Upper lobe of left lung (tissue), 6 donors: ENCODE data around the gene MANBA. TPM values are rescaled to one million over a fixed set of nuclear protein-coding genes. Genes with fewer than 3 reads are reported as not detected.

Experiments
- ATAC-seq, 2 donors: fragments of 200-7000 bp; cut with Tn5 transposase; one replicate each; pipeline ENCODE4 v1.9.1; 2022; ENCODE audit warnings: mild to moderate bottlenecking in 2 of 2, moderate library complexity in 2 of 2; ENCODE audit not compliant: low FRiP score in 2 of 2
- DNase-seq, 2 donors: peaks; one replicate each; pipeline ENCODE4 v3.0.0-alpha.2; 2019 to 2020
- H3K27ac ChIP-seq, 4 donors: fragments of 200-600 bp; sonication (generic); one replicate each; pipeline ENCODE4 v1.5.1; 2016 to 2019
- H3K27me3 ChIP-seq, 4 donors: fragments of 200-600 bp; sonication (generic); one replicate each; pipeline ENCODE4 v1.5.1; 2017 to 2019
- H3K36me3 ChIP-seq, 4 donors: fragments of 200-600 bp; sonication (generic); one replicate each; pipeline ENCODE4 v1.5.1; 2016 to 2019
- H3K4me1 ChIP-seq, 4 donors: fragments of 200-600 bp; sonication (generic); one replicate each; pipeline ENCODE4 v1.5.1; 2018 to 2019
- H3K4me3 ChIP-seq, 4 donors: fragments of 200-600 bp; sonication (generic); one replicate each; pipeline ENCODE4 v1.5.1; 2017 to 2019; ENCODE audit warnings: mild to moderate bottlenecking in 2 of 4, moderate library complexity in 1 of 4
- H3K9me3 ChIP-seq, 4 donors: fragments of 200-600 bp; sonication (generic); one replicate each; pipeline ENCODE4 v1.5.1; 2018 to 2019
- EP300 ChIP-seq, 4 donors: sonication (generic); formaldehyde crosslinking; IDR thresholded peaks; one replicate each; pipeline ENCODE4 v1.5.1; 2017; ENCODE audit warnings: antibody characterized with exemption in 4 of 4, control low read depth in 2 of 4
- POLR2A ChIP-seq, 4 donors: fragments of 450-650 bp; IDR thresholded peaks; one replicate each; pipeline ENCODE4 v1.5.1; 2016 to 2017; ENCODE audit warnings: antibody characterized with exemption in 4 of 4, mild to moderate bottlenecking in 2 of 4
- POLR2AphosphoS5 ChIP-seq, 2 donors: sonication (generic); formaldehyde crosslinking; IDR thresholded peaks; one replicate each; pipeline ENCODE4 v1.5.1; 2017; ENCODE audit warnings: antibody characterized with exemption in 2 of 2
- WGBS, 2 donors: methylation state at CpG; one replicate each; pipeline ENCODE4 v1.1.5; 2017 to 2018; 5-methylcytosine and 5-hydroxymethylcytosine counted together
- total RNA-seq, 6 donors: library from RNA; depleted of rRNA in 4 of 6; stranded (reverse); fragments of >200 nt in 4 of 6; gene quantifications; one replicate each; pipeline versions ENCODE4 v1.1.0 to v1.2.1, GENCODE V29; 2016 to 2021
- TF ChIP-seq, protein P1 (sequence below), 6 experiments: fragments of 450-650 bp in 4 of 6; fragments of 200-600 bp in 2 of 6; sonication (generic) in 2 of 6; IDR thresholded peaks; one replicate each; pipeline ENCODE4 v1.5.1; 2016 to 2019; ENCODE audit warnings: antibody characterized with exemption in 6 of 6
- donor health status: DM: no; HTN: no; CAD: no; lungs with moderate emphysema.
- donor health status: DM: no; HTN: yes; CAD: no; lungs with severe emphysema.

The MANBA gene
- total RNA-seq, 6 donors from 2014 or later = 47.6 to 152 (median 59.3) TPM

- H3K4me3 ChIP-seq = no peak overlapping the region
- H3K36me3 ChIP-seq = peaks cover 16 to 54% (median 27%) of the 10 kb centered on the region in 4 donors
- no peak for DNase-seq
- H3K27ac ChIP-seq = no peak overlapping the region
- no peaks in the 10 kb centered on the region for H3K9me3 ChIP-seq
- no peaks in the 10 kb centered on the region for H3K27me3 ChIP-seq
- TF ChIP-seq POLR2AphosphoS5 (IDR thresholded peaks at IDR 0.05) (no peak), POLR2A (IDR thresholded peaks at IDR 0.05) (no peak), EP300 (IDR thresholded peaks at IDR 0.05) (no peak)
- TF ChIP-seq, protein P1, sequence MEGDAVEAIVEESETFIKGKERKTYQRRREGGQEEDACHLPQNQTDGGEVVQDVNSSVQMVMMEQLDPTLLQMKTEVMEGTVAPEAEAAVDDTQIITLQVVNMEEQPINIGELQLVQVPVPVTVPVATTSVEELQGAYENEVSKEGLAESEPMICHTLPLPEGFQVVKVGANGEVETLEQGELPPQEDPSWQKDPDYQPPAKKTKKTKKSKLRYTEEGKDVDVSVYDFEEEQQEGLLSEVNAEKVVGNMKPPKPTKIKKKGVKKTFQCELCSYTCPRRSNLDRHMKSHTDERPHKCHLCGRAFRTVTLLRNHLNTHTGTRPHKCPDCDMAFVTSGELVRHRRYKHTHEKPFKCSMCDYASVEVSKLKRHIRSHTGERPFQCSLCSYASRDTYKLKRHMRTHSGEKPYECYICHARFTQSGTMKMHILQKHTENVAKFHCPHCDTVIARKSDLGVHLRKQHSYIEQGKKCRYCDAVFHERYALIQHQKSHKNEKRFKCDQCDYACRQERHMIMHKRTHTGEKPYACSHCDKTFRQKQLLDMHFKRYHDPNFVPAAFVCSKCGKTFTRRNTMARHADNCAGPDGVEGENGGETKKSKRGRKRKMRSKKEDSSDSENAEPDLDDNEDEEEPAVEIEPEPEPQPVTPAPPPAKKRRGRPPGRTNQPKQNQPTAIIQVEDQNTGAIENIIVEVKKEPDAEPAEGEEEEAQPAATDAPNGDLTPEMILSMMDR (IDR thresholded peaks at IDR 0.05) = no peak
- ATAC-seq = no peak
- peaks cover 0 to under 1% (median 0%) of the 10 kb centered on the region in 4 donors for H3K4me1 ChIP-seq
Measured at GRCh38 chr4:102592256-102592655, 168.5 kb downstream of the MANBA start.

GRCh38 chr4:102589743-102590142 lies 171.0 kb downstream of the MANBA start:
- no peak for TF ChIP-seq EP300 (IDR thresholded peaks at IDR 0.05)
- TF ChIP-seq POLR2A (IDR thresholded peaks at IDR 0.05) = no peak
- TF ChIP-seq, protein P1 (IDR thresholded peaks at IDR 0.05) = no peak
- TF ChIP-seq POLR2AphosphoS5 (IDR thresholded peaks at IDR 0.05) = no peak
- Histone ChIP-seq H3K27me3 (no peaks in the 10 kb centered on the region), H3K27ac (no peak overlapping the region), H3K36me3 (peaks cover 4 to 46% (median 13%) of the 10 kb centered on the region in 4 donors), H3K4me3 (no peak overlapping the region), H3K4me1 (no peaks in the 10 kb centered on the region), H3K9me3 (no peaks in the 10 kb centered on the region)
- whole genome bisulfite sequencing, 2 donors = 79 to 90% methylated on average over 3 of the region's 3 CpGs
- ATAC-seq (no peak), DNase-seq (no peak)

DNA sequence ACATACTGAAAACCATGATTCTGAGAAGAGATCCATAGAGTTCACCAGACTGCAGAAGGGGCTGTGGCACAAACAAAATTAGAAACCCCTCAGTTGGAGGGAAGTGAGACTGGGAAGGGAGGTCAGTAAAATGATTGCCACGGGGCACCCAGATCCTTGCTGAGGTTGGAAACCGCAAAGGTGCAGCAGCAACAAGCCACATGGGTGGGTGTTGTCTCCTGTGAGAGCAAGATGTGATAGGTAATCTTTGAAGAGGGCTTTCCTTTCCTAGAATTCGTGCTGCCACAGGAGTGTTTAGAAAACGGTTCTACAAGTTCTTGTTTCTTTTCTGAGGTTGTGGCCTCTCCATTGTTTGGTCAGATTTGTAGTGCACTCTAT lies 174.1 kb downstream of the MANBA start:
- TF ChIP-seq POLR2A (IDR thresholded peaks at IDR 0.05) (no peak), EP300 (IDR thresholded peaks at IDR 0.05) (no peak), POLR2AphosphoS5 (IDR thresholded peaks at IDR 0.05) (no peak)
- TF ChIP-seq, protein P1 (IDR thresholded peaks at IDR 0.05) = no peak
- no peak overlapping the region for H3K27ac ChIP-seq
- H3K36me3 ChIP-seq = peaks cover 17 to 68% (median 22%) of the 10 kb centered on the region in 4 donors
- H3K27me3 ChIP-seq = no peaks in the 10 kb centered on the region
- H3K4me1 ChIP-seq = no peaks in the 10 kb centered on the region
- no peak for DNase-seq
- ATAC-seq = no peak
- H3K9me3 ChIP-seq = no peaks in the 10 kb centered on the region
- H3K4me3 ChIP-seq = no peak overlapping the region
- 63 to 75% methylated on average over 4 of the region's 4 CpGs for WGBS, 2 donors

- Histone ChIP-seq H3K36me3 (peaks cover 17 to 73% (median 24%) of the 10 kb centered on the region in 4 donors), H3K4me3 (no peak overlapping the region), H3K9me3 (no peaks in the 10 kb centered on the region), H3K4me1 (no peaks in the 10 kb centered on the region), H3K27ac (no peak overlapping the region), H3K27me3 (no peaks in the 10 kb centered on the region)
- ATAC-seq (no peak), DNase-seq (no peak)
- 86% methylated on average over 4 of the region's 4 CpGs for WGBS, 2 donors
- TF ChIP-seq POLR2A (IDR thresholded peaks at IDR 0.05) (no peak), EP300 (IDR thresholded peaks at IDR 0.05) (no peak), POLR2AphosphoS5 (IDR thresholded peaks at IDR 0.05) (no peak)
- TF ChIP-seq, protein P1 (IDR thresholded peaks at IDR 0.05) = no peak
Measured at GRCh38 chr4:102586002-102586643, 174.6 kb downstream of the MANBA start.

DNA sequence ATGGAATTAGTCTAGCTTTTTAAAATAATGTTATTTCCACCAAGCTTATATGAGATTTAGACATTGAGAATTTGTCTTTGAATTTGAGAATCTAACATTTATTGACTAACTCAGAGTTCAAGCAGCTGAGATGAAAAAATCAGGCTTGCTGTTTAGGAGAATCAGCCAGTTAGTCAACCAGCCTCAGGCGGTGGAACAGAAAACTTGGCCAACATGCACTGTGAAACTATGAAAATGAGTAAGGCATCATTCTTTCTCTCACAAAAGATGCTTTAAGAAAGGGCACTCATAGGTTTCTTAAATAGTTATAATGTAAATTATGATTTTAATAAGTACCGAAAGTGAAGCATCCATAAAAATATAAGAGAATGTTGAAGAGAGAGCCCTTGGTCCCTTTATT lies 175.4 kb downstream of the MANBA start:
- Histone ChIP-seq H3K36me3 (peaks cover 17 to 77% (median 26%) of the 10 kb centered on the region in 4 donors), H3K27me3 (no peaks in the 10 kb centered on the region), H3K4me3 (no peak overlapping the region), H3K4me1 (no peaks in the 10 kb centered on the region), H3K27ac (no peak overlapping the region), H3K9me3 (no peaks in the 10 kb centered on the region)
- WGBS, 2 donors = 79 to 90% methylated on average over 2 of the region's 2 CpGs
- ATAC-seq (no peak), DNase-seq (no peak)
- TF ChIP-seq, protein P1 (IDR thresholded peaks at IDR 0.05) = no peak
- TF ChIP-seq EP300 (IDR thresholded peaks at IDR 0.05) (no peak), POLR2AphosphoS5 (IDR thresholded peaks at IDR 0.05) (no peak), POLR2A (IDR thresholded peaks at IDR 0.05) (no peak)
